Neural progenitor cell (in vitro differentiated cells): ENCODE measurements around the gene SLC46A3. TPM values are rescaled to one million over a fixed set of nuclear protein-coding genes. Genes with fewer than 3 reads are reported as not detected.

Experiments used
- DNase-seq: peaks from one replicate; pipeline ENCODE4 v3.0.0-alpha.2; 2016; ENCODE audit warnings: low spot score
- H2AFZ ChIP-seq: fragments of 200-600 bp; sonication (generic); replicated peaks from 2 replicates; pipeline ENCODE4 v1.6.1; 2016; ENCODE audit warnings: antibody characterized with exemption
- H3F3A ChIP-seq: fragments of 200-600 bp; sonication (generic); 2 replicates; pipeline ENCODE4 v1.6.1; 2016; ENCODE audit warnings: antibody characterized with exemption, low read depth
- H3K27ac ChIP-seq: fragments of 200-600 bp; sonication (generic); 2 replicates; pipeline ENCODE4 v1.5.1; 2016; ENCODE audit warnings: mild to moderate bottlenecking
- H3K27me3 ChIP-seq: fragments of 200-600 bp; sonication (generic); 2 replicates; pipeline ENCODE4 v1.6.1; 2016; ENCODE audit warnings: mild to moderate bottlenecking, moderate library complexity
- H3K36me3 ChIP-seq: fragments of 200-600 bp; sonication (generic); 2 replicates; pipeline ENCODE4 v1.5.1; 2016
- H3K4me1 ChIP-seq: fragments of 200-600 bp; sonication (generic); 2 replicates; pipeline ENCODE4 v1.6.1; 2016; ENCODE audit warnings: mixed run types
- H3K4me2 ChIP-seq: fragments of 200-600 bp; sonication (generic); 2 replicates; pipeline ENCODE4 v1.6.1; 2016
- H3K4me3 ChIP-seq: fragments of 200-600 bp; sonication (generic); 2 replicates; pipeline ENCODE4 v1.5.1; 2016
- H3K79me2 ChIP-seq: fragments of 200-600 bp; sonication (generic); 2 replicates; pipeline ENCODE4 v1.6.1; 2016; ENCODE audit warnings: low read depth
- H3K9ac ChIP-seq: fragments of 200-600 bp; sonication (generic); 2 replicates; pipeline ENCODE4 v1.6.1; 2016
- H3K9me3 ChIP-seq: fragments of 200-600 bp; sonication (generic); 2 replicates; pipeline ENCODE4 v1.5.1; 2016; ENCODE audit warnings: low read depth
- H4K20me1 ChIP-seq: fragments of 200-600 bp; sonication (generic); 2 replicates; pipeline ENCODE4 v1.6.1; 2016; ENCODE audit warnings: low read depth
- H3K27ac Mint-ChIP-seq: 3 replicates; pipeline ENCODE4 v1.8.0; 2021; ENCODE audit warnings: mixed read lengths
- H3K27me3 Mint-ChIP-seq: 2 replicates; pipeline ENCODE4 v1.8.0; 2022; ENCODE audit warnings: low read depth, mild to moderate bottlenecking, inconsistent platforms, moderate library complexity, mixed read lengths; ENCODE audit not compliant: insufficient read depth
- H3K36me3 Mint-ChIP-seq: 3 replicates; pipeline ENCODE4 v1.8.0; 2021; ENCODE audit warnings: mixed read lengths
- H3K4me1 Mint-ChIP-seq: 3 replicates; pipeline ENCODE4 v1.8.0; 2021; ENCODE audit warnings: mixed read lengths
- H3K4me3 Mint-ChIP-seq: 3 replicates; pipeline ENCODE4 v1.8.0; 2021; ENCODE audit warnings: mild to moderate bottlenecking, moderate library complexity, mixed read lengths
- H3K9me3 Mint-ChIP-seq: 3 replicates; pipeline ENCODE4 v1.8.0; 2020; ENCODE audit warnings: mixed read lengths
- EZH2 ChIP-seq: fragments of 200-600 bp; sonication (generic); IDR thresholded peaks from 2 replicates; pipeline ENCODE4 v1.6.1; 2017; ENCODE audit warnings: antibody characterized with exemption, mild to moderate bottlenecking, moderate library complexity
- EZH2phosphoT487 ChIP-seq: fragments of 200-600 bp; sonication (generic); IDR thresholded peaks from 2 replicates; pipeline ENCODE4 v1.6.1; 2017; ENCODE audit warnings: antibody characterized with exemption
- total RNA-seq: library from RNA; depleted of rRNA; stranded (reverse); fragments of >200 nt; gene quantifications from 2 replicates; pipeline ENCODE4 v1.2.3, GENCODE V29; 2015; ENCODE audit warnings: low replicate concordance
- TF ChIP-seq, protein P1 (sequence below): fragments of 200-600 bp; sonication (generic); IDR thresholded peaks from 2 replicates; pipeline ENCODE4 v1.5.1; 2017; ENCODE audit warnings: antibody characterized with exemption, mild to moderate bottlenecking

SLC46A3 gene
- total RNA-seq, 1 donor from 2014 or later: not detected

DNA sequence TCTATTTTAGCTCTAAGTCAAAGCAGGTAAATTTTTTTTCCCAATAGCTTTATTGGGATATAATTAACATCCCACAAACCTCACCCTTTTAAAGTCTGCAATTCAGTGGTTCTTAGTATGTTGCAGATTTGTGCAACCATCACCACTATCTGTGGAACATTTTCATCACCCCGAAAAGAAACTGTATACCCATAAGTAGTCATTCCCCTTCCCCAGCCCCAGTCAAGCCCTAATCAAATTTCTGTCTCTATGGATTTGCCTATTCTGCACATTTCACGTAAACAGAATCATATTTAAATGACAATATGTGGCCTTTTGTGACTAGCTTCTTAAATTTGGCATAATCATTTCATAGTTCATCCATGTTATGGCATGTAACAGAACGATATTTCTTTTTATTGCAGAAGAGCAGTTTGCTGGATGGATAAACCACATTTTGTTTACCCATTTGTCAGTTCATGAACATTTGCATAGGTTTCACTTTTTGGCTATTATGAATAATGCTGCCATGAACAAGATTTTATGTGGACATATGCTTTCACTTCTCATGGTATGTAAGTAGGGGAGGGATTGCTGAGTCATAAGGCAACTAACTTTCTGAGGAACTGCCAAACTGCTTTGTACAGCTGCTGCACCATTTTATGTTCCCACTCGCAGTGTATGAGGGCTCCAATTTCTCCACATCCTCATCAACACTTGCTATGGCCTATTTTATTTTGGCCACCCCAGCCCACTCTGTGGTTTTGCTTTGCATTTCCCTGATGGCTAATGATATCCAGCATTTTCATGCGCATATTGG, 10.9 kb downstream of the SLC46A3 start:
- Mint-ChIP-seq H3K27ac (no peak overlapping the region), H3K27me3 (no peaks in the 10 kb centered on the region), H3K4me1 (no peaks in the 10 kb centered on the region)

GRCh38 chr13:28705461-28706083, 13.2 kb downstream of the SLC46A3 start:
- DNase-seq: no peak
- H3K36me3 ChIP-seq: no peaks in the 10 kb centered on the region
- TF ChIP-seq, protein P1, sequence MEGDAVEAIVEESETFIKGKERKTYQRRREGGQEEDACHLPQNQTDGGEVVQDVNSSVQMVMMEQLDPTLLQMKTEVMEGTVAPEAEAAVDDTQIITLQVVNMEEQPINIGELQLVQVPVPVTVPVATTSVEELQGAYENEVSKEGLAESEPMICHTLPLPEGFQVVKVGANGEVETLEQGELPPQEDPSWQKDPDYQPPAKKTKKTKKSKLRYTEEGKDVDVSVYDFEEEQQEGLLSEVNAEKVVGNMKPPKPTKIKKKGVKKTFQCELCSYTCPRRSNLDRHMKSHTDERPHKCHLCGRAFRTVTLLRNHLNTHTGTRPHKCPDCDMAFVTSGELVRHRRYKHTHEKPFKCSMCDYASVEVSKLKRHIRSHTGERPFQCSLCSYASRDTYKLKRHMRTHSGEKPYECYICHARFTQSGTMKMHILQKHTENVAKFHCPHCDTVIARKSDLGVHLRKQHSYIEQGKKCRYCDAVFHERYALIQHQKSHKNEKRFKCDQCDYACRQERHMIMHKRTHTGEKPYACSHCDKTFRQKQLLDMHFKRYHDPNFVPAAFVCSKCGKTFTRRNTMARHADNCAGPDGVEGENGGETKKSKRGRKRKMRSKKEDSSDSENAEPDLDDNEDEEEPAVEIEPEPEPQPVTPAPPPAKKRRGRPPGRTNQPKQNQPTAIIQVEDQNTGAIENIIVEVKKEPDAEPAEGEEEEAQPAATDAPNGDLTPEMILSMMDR: no peak
- TF ChIP-seq EZH2 (no peak), EZH2phosphoT487 (no peak)
- H3K4me2 ChIP-seq: no peak overlapping the region
- Mint-ChIP-seq H3K9me3 (no peaks in the 10 kb centered on the region), H3K4me1 (no peaks in the 10 kb centered on the region), H3K4me3 (no peak overlapping the region), H3K36me3 (no peaks in the 10 kb centered on the region), H3K27me3 (no peaks in the 10 kb centered on the region), H3K27ac (no peak overlapping the region)
- no peaks in the 10 kb centered on the region for H4K20me1 ChIP-seq
- H3K9ac ChIP-seq: no peak overlapping the region
- H3K4me3 ChIP-seq: no peak overlapping the region
- no peaks in the 10 kb centered on the region for H3K79me2 ChIP-seq
- no peak overlapping the region for H3K27ac ChIP-seq
- no peak overlapping the region for H2AFZ ChIP-seq
- no peaks in the 10 kb centered on the region for H3F3A ChIP-seq
- H3K4me1 ChIP-seq: no peaks in the 10 kb centered on the region
- H3K27me3 ChIP-seq: no peaks in the 10 kb centered on the region
- H3K9me3 ChIP-seq: no peaks in the 10 kb centered on the region

More for the DNA sequence above, 10.9 kb downstream of the SLC46A3 start:
- Mint-ChIP-seq H3K36me3 (no peaks in the 10 kb centered on the region), H3K9me3 (no peaks in the 10 kb centered on the region), H3K4me3 (no peak overlapping the region)
- Histone ChIP-seq H3K4me1 (no peaks in the 10 kb centered on the region), H4K20me1 (no peaks in the 10 kb centered on the region), H3K9ac (no peak overlapping the region), H2AFZ (no peak overlapping the region), H3K27ac (no peak overlapping the region), H3K79me2 (no peaks in the 10 kb centered on the region), H3K4me3 (no peak overlapping the region), H3K36me3 (no peaks in the 10 kb centered on the region), H3F3A (no peaks in the 10 kb centered on the region), H3K9me3 (no peaks in the 10 kb centered on the region), H3K27me3 (no peaks in the 10 kb centered on the region), H3K4me2 (no peak overlapping the region)
- TF ChIP-seq EZH2phosphoT487 (no peak), EZH2 (no peak)
- TF ChIP-seq, protein P1: no peak
- no peak for DNase-seq

DNA sequence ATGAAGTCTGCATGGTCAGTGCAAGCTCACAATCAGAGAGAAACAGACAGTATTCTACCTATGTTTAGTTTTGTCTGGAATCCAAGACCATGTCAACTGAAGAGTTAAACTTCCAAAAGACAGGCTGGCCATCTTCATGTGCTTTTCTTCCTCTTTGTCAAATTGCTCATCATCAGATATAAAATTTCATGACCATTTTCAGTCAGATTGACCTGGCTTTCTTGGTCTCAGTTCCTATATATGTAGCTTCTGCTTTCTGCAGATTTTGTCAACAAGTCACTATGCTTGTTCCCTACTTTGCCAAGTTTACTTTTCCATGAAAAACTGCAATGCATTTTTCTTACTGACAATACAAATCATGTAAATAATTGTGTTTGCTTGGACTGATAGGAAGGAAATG, 13.9 kb downstream of the SLC46A3 start:
- no peak overlapping the region for H3K4me3 ChIP-seq
- H3K4me3 Mint-ChIP-seq: no peak overlapping the region

More for the DNA sequence above, 13.9 kb downstream of the SLC46A3 start:
- no peaks in the 10 kb centered on the region for H3K9me3 Mint-ChIP-seq
- Histone ChIP-seq H4K20me1 (no peaks in the 10 kb centered on the region), H3K79me2 (no peaks in the 10 kb centered on the region), H2AFZ (no peak overlapping the region), H3K36me3 (no peaks in the 10 kb centered on the region), H3K4me2 (no peak overlapping the region), H3K27me3 (no peaks in the 10 kb centered on the region), H3K9me3 (no peaks in the 10 kb centered on the region), H3F3A (no peaks in the 10 kb centered on the region), H3K4me1 (no peaks in the 10 kb centered on the region), H3K27ac (no peak overlapping the region), H3K9ac (no peak overlapping the region)
- TF ChIP-seq EZH2phosphoT487 (no peak), EZH2 (no peak)
- TF ChIP-seq, protein P1: no peak
- DNase-seq: no peak
- no peaks in the 10 kb centered on the region for H3K4me1 Mint-ChIP-seq
- no peaks in the 10 kb centered on the region for H3K27me3 Mint-ChIP-seq
- H3K36me3 Mint-ChIP-seq: no peaks in the 10 kb centered on the region
- H3K27ac Mint-ChIP-seq: no peak overlapping the region
